Endodermal cell (in vitro differentiated cells): ENCODE data around the gene PNPLA8. TPM values are rescaled to one million over a fixed set of nuclear protein-coding genes. Genes with fewer than 3 reads are reported as not detected.

Source experiments
- DNase-seq: peaks from one replicate; pipeline ENCODE4 v3.0.0-alpha.2; 2017
- H3K27ac ChIP-seq: 2 replicates; pipeline ENCODE4 v1.5.1; 2013; ENCODE audit warnings: mild to moderate bottlenecking, low read depth, low read length, moderate library complexity
- H3K27me3 ChIP-seq: 2 replicates; pipeline ENCODE4 v1.6.1; 2013; ENCODE audit warnings: mild to moderate bottlenecking, low read length, moderate library complexity; ENCODE audit not compliant: insufficient read depth, control insufficient read depth, poor library complexity, severe bottlenecking
- H3K36me3 ChIP-seq: 2 replicates; pipeline ENCODE4 v1.7.0; 2013; ENCODE audit warnings: mild to moderate bottlenecking, low read length, moderate library complexity; ENCODE audit not compliant: control insufficient read depth, insufficient read depth
- H3K4me1 ChIP-seq: one replicate; pipeline ENCODE4 v1.7.0; 2013; ENCODE audit warnings: low read length; ENCODE audit not compliant: control insufficient read depth, insufficient read depth
- H3K4me3 ChIP-seq: 2 replicates; pipeline ENCODE4 v1.5.1; 2013; ENCODE audit warnings: mild to moderate bottlenecking, low read length, moderate library complexity
- H3K9ac ChIP-seq: 2 replicates; pipeline ENCODE4 v1.6.1; 2013; ENCODE audit warnings: mild to moderate bottlenecking, low read length, moderate library complexity; ENCODE audit not compliant: poor library complexity, severe bottlenecking; ENCODE audit errors: extremely low read depth
- H3K9me3 ChIP-seq: 2 replicates; pipeline ENCODE4 v1.6.1; 2013; ENCODE audit warnings: mild to moderate bottlenecking, low read length, moderate library complexity; ENCODE audit not compliant: control insufficient read depth
- H3K27ac Mint-ChIP-seq: 2 replicates; pipeline ENCODE4 v1.8.0; 2020; ENCODE audit warnings: mixed read lengths
- H3K27me3 Mint-ChIP-seq: 2 replicates; pipeline ENCODE4 v1.8.0; 2021; ENCODE audit warnings: mild to moderate bottlenecking, mixed read lengths; ENCODE audit not compliant: insufficient read depth
- H3K36me3 Mint-ChIP-seq: 2 replicates; pipeline ENCODE4 v1.8.0; 2020; ENCODE audit warnings: low read depth, mixed read lengths
- H3K4me1 Mint-ChIP-seq: 2 replicates; pipeline ENCODE4 v1.8.0; 2020; ENCODE audit warnings: mixed read lengths
- H3K4me3 Mint-ChIP-seq: 2 replicates; pipeline ENCODE4 v1.8.0; 2020; ENCODE audit warnings: mild to moderate bottlenecking, moderate library complexity, mixed read lengths
- H3K9me3 Mint-ChIP-seq: 2 replicates; pipeline ENCODE4 v1.8.0; 2020; ENCODE audit warnings: mild to moderate bottlenecking, mixed read lengths
- WGBS, 2 experiments: methylation state at CpG; one replicate each; pipeline versions ENCODE4 v1.1.5 to v1.1.7; 2013; ENCODE audit warnings: missing lambda C conversion rate in 2 of 2, mixed read lengths in 1 of 2; ENCODE audit not compliant: insufficient coverage in 1 of 2, insufficient read length in 1 of 2; 5-methylcytosine and 5-hydroxymethylcytosine counted together
- total RNA-seq, 2 donors: library from RNA; stranded (reverse); fragmentation: NEBNext Ultra II Directional in 1 of 2; extraction: Animal tissue kit (Norgen Biotek cat#: 25700) in 1 of 2; gene quantifications; 2 replicates in 1 of 2; 3 replicates in 1 of 2; pipeline ENCODE4 v1.2.1, GENCODE V29; 2021
- TF ChIP-seq, protein P1 (sequence below): fragments of 200-600 bp; sonication (generic); conservative IDR thresholded peaks from 2 replicates; pipeline ENCODE4 v1.5.0; 2021; ENCODE audit warnings: antibody characterized with exemption, mild to moderate bottlenecking

Gene PNPLA8
- total RNA-seq, 2 donors from 2014 or later: 15.9 to 20.1 TPM

DNA sequence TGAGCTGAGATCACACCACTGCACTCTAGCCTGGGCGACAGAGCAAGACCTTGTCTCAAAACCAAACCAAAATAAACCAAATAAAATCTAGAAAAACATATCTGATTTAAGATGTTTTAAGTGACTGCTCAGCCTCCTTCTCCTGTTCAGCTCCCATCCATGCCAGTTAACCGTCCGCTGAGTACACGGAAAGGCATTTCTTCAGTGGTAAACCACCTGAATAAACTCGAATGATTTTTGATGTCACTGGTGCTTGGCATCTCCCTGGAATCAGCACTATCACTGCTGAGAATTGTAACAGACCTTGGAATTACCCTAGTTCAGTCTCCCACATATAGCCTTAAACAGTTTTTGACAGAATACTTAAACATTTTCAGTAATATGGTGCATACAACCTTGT lies 45.6 kb downstream of the PNPLA8 start:
- H3K27ac ChIP-seq: no peak overlapping the region
- TF ChIP-seq, protein P1, sequence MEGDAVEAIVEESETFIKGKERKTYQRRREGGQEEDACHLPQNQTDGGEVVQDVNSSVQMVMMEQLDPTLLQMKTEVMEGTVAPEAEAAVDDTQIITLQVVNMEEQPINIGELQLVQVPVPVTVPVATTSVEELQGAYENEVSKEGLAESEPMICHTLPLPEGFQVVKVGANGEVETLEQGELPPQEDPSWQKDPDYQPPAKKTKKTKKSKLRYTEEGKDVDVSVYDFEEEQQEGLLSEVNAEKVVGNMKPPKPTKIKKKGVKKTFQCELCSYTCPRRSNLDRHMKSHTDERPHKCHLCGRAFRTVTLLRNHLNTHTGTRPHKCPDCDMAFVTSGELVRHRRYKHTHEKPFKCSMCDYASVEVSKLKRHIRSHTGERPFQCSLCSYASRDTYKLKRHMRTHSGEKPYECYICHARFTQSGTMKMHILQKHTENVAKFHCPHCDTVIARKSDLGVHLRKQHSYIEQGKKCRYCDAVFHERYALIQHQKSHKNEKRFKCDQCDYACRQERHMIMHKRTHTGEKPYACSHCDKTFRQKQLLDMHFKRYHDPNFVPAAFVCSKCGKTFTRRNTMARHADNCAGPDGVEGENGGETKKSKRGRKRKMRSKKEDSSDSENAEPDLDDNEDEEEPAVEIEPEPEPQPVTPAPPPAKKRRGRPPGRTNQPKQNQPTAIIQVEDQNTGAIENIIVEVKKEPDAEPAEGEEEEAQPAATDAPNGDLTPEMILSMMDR: no peak
- no peaks in the 10 kb centered on the region for H3K27me3 Mint-ChIP-seq
- no peak overlapping the region for H3K27ac Mint-ChIP-seq
- H3K9me3 Mint-ChIP-seq: no peaks in the 10 kb centered on the region
- H3K4me1 ChIP-seq: no peaks in the 10 kb centered on the region
- no peak for DNase-seq
- peaks cover 15% of the 10 kb centered on the region for H3K36me3 Mint-ChIP-seq
- no peak overlapping the region for H3K9ac ChIP-seq
- no peaks in the 10 kb centered on the region for H3K9me3 ChIP-seq
- H3K36me3 ChIP-seq: peaks cover 15% of the 10 kb centered on the region
- H3K4me3 Mint-ChIP-seq: no peak overlapping the region
- H3K4me3 ChIP-seq: no peak overlapping the region
- WGBS, 2 experiments: 98 to 100% methylated on average over 2 to 5 of the region's 5 CpGs
- H3K4me1 Mint-ChIP-seq: no peaks in the 10 kb centered on the region
- no peaks in the 10 kb centered on the region for H3K27me3 ChIP-seq

DNA sequence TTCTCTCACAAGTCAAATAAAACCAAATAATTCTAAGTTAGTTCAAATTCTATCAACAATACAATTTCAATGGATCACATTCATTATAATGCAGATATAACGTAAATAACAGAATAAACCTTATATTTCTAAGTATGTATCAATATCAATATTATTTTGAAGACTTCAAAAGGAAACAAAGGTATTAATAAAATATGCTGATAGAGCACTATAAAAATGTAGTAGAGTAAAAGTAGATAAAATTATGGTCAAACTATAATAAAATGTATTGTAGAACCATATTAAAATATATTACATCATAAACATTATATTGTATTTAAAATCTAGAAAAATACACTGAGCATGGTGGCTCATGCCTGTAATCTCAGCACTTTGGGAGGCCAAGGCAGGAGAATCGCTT lies 46.2 kb downstream of the PNPLA8 start:
- peaks cover 11% of the 10 kb centered on the region for H3K36me3 ChIP-seq
- H3K4me1 Mint-ChIP-seq: no peaks in the 10 kb centered on the region
- H3K27me3 Mint-ChIP-seq: no peaks in the 10 kb centered on the region
- WGBS, 2 experiments: 90 to 91% methylated on average over 1 of the region's 2 CpGs
- H3K4me3 Mint-ChIP-seq: no peak overlapping the region
- H3K9ac ChIP-seq: no peak overlapping the region
- no peaks in the 10 kb centered on the region for H3K4me1 ChIP-seq
- H3K9me3 Mint-ChIP-seq: no peaks in the 10 kb centered on the region
- H3K27me3 ChIP-seq: no peaks in the 10 kb centered on the region
- H3K4me3 ChIP-seq: no peak overlapping the region
- H3K36me3 Mint-ChIP-seq: peaks cover 17% of the 10 kb centered on the region
- TF ChIP-seq, protein P1: no peak
- no peak for DNase-seq
- H3K9me3 ChIP-seq: no peaks in the 10 kb centered on the region
- no peak overlapping the region for H3K27ac ChIP-seq
- no peak overlapping the region for H3K27ac Mint-ChIP-seq

DNA sequence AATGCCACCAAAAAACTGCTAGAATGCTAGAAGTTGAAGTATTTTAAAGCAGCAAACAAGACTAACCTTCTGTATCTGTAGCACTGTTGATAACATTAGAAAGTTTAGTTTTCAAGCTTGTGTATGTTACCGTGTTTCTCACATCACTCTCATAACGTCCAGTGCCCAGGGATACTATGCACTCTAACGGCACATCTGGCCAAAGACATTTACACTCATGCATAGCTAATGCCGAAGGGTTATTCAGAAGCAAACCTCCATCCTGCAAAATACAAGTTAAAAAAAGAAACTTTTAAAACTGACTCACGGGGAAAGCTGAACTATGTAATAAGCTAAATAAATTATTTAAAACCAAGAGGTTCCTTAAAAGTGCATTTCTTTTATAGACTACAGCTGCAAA lies 46.8 kb downstream of the PNPLA8 start:
- WGBS, 2 experiments: 74 to 93% methylated on average over 3 to 5 of the region's 5 CpGs

More for the DNA sequence above, 46.8 kb downstream of the PNPLA8 start:
- no peak for DNase-seq
- no peak overlapping the region for H3K27ac Mint-ChIP-seq
- peaks cover 19% of the 10 kb centered on the region for H3K36me3 Mint-ChIP-seq
- TF ChIP-seq, protein P1: no peak
- H3K9me3 Mint-ChIP-seq: no peaks in the 10 kb centered on the region
- Histone ChIP-seq H3K27me3 (no peaks in the 10 kb centered on the region), H3K36me3 (peaks cover 11% of the 10 kb centered on the region), H3K9ac (no peak overlapping the region), H3K9me3 (no peaks in the 10 kb centered on the region), H3K4me3 (no peak overlapping the region), H3K4me1 (no peaks in the 10 kb centered on the region), H3K27ac (no peak overlapping the region)
- no peak overlapping the region for H3K4me3 Mint-ChIP-seq
- no peaks in the 10 kb centered on the region for H3K4me1 Mint-ChIP-seq
- H3K27me3 Mint-ChIP-seq: no peaks in the 10 kb centered on the region
